ENCODE data around the gene ALDH1A2. TPM values are rescaled to one million over a fixed set of nuclear protein-coding genes. Genes with fewer than 3 reads are reported as not detected.

The ALDH1A2 gene
- total RNA-seq, 1 donor from 2014 or later, result 22.1 TPM

- H3K36me3 ChIP-seq, result no peaks in the 10 kb centered on the region
- H3K27ac ChIP-seq, result no peak overlapping the region
- intact Hi-C loops (cut with DNase I), result no loop called here
- no peak overlapping the region for H3K4me3 ChIP-seq
- peaks cover 18% of the 10 kb centered on the region for H3K4me1 ChIP-seq
- H3K9me3 ChIP-seq, result no peaks in the 10 kb centered on the region
- no peak for DNase-seq (ENCODE audit: extremely low spot score in 2 of 2)
- TF ChIP-seq POLR2A (IDR thresholded peaks at IDR 0.05) (no peak), POLR2AphosphoS5 (IDR thresholded peaks at IDR 0.05; ENCODE audit: insufficient read depth in 1 of 2, low read depth in 1 of 2) (no peak), CTCF (IDR thresholded peaks at IDR 0.05) (no peak)
- H3K27me3 ChIP-seq, result no peaks in the 10 kb centered on the region
These were observed 138.3 kb downstream of the ALDH1A2 start for GRCh38 chr15:57927091-57927631.

- H3K4me3 ChIP-seq, result no peak overlapping the region
- H3K36me3 ChIP-seq, result no peaks in the 10 kb centered on the region
- no peak for TF ChIP-seq CTCF (IDR thresholded peaks at IDR 0.05)
- TF ChIP-seq POLR2AphosphoS5 (IDR thresholded peaks at IDR 0.05; ENCODE audit: insufficient read depth in 1 of 2, low read depth in 1 of 2), result no peak
- no peak for TF ChIP-seq POLR2A (IDR thresholded peaks at IDR 0.05)
- H3K27ac ChIP-seq, result no peak overlapping the region
- intact Hi-C loops (cut with DNase I), result no loop called here
- DNase-seq (ENCODE audit: extremely low spot score in 2 of 2), result no peak
- H3K4me1 ChIP-seq, result peaks cover 33% of the 10 kb centered on the region
- H3K27me3 ChIP-seq, result no peaks in the 10 kb centered on the region
- H3K9me3 ChIP-seq, result no peaks in the 10 kb centered on the region
These were observed 139.9 kb downstream of the ALDH1A2 start for GRCh38 chr15:57925650-57926049.

GRCh38 chr15:57924598-57924997 lies 140.9 kb downstream of the ALDH1A2 start:
- intact Hi-C loops (cut with DNase I), result no loop called here
- peak overlapping the region; percentile 79 for H3K27ac ChIP-seq

GRCh38 chr15:57923750-57924149 lies 141.8 kb downstream of the ALDH1A2 start:
- DNase-seq (ENCODE audit: extremely low spot score in 2 of 2), result no peak
- Histone ChIP-seq H3K27me3 (no peaks in the 10 kb centered on the region), H3K9me3 (no peaks in the 10 kb centered on the region), H3K4me1 (peaks cover 42% of the 10 kb centered on the region), H3K36me3 (no peaks in the 10 kb centered on the region), H3K27ac (peak overlapping the region; percentile 79), H3K4me3 (no peak overlapping the region)
- intact Hi-C loops (cut with DNase I), result no loop called here
- TF ChIP-seq POLR2A (IDR thresholded peaks at IDR 0.05) (no peak), POLR2AphosphoS5 (IDR thresholded peaks at IDR 0.05; ENCODE audit: insufficient read depth in 1 of 2, low read depth in 1 of 2) (no peak)

More at GRCh38 chr15:57924598-57924997, 140.9 kb downstream of the ALDH1A2 start:
- Histone ChIP-seq H3K36me3 (no peaks in the 10 kb centered on the region), H3K4me1 (peaks cover 42% of the 10 kb centered on the region), H3K9me3 (no peaks in the 10 kb centered on the region), H3K27me3 (no peaks in the 10 kb centered on the region), H3K4me3 (no peak overlapping the region)
- TF ChIP-seq CTCF (IDR thresholded peaks at IDR 0.05) (no peak), POLR2AphosphoS5 (IDR thresholded peaks at IDR 0.05; ENCODE audit: insufficient read depth in 1 of 2, low read depth in 1 of 2) (no peak), POLR2A (IDR thresholded peaks at IDR 0.05) (no peak)
- no peak for DNase-seq (ENCODE audit: extremely low spot score in 2 of 2)

GRCh38 chr15:57923306-57923705 lies 142.2 kb downstream of the ALDH1A2 start:
- Histone ChIP-seq H3K4me3 (no peak overlapping the region), H3K27me3 (no peaks in the 10 kb centered on the region), H3K4me1 (peaks cover 42% of the 10 kb centered on the region), H3K27ac (peak overlapping the region; percentile 79), H3K36me3 (no peaks in the 10 kb centered on the region), H3K9me3 (no peaks in the 10 kb centered on the region)
- DNase-seq (ENCODE audit: extremely low spot score in 2 of 2), result no peak
- TF ChIP-seq CTCF (IDR thresholded peaks at IDR 0.05) (no peak), POLR2A (IDR thresholded peaks at IDR 0.05) (no peak), POLR2AphosphoS5 (IDR thresholded peaks at IDR 0.05; ENCODE audit: insufficient read depth in 1 of 2, low read depth in 1 of 2) (peak in 1 of 2 donors; percentile 49)
- intact Hi-C loops (cut with DNase I), result no loop called here
